GM18502 (cell line): ENCODE data around the gene KRTAP10-1.
"Not testable (repeated sequence)": the region's sequence is repeated elsewhere in the genome, so short reads cannot be mapped to it uniquely, and the experiment has no call there.

Experiments
- ATAC-seq: cut with Tn5 transposase; IDR thresholded peaks from one replicate; pipeline ENCODE4 v1.9.1; 2021; ENCODE audit warnings: mild to moderate bottlenecking; ENCODE audit not compliant: unreplicated experiment, poor library complexity

The KRTAP10-1 gene

GRCh38 chr21:44550285-44550684 is 10.3 kb upstream of the KRTAP10-1 start:
- not testable (repeated sequence) for ATAC-seq

GRCh38 chr21:44549525-44550211 is 9.7 kb upstream of the KRTAP10-1 start:
- ATAC-seq, result no peak

- ATAC-seq, result no peak
These were observed 8.9 kb upstream of the KRTAP10-1 start for GRCh38 chr21:44548922-44549321.

- ATAC-seq, result no peak
These were observed 8.4 kb upstream of the KRTAP10-1 start for GRCh38 chr21:44548381-44548780.

GRCh38 chr21:44547656-44548331 is 7.8 kb upstream of the KRTAP10-1 start:
- ATAC-seq, result no peak

GRCh38 chr21:44544566-44544965 is 4.6 kb upstream of the KRTAP10-1 start:
- no peak for ATAC-seq

- ATAC-seq, result no peak
These were observed 2.7 kb upstream of the KRTAP10-1 start for GRCh38 chr21:44542716-44543115.

- no peak for ATAC-seq
These were observed 820 bp upstream of the KRTAP10-1 start for GRCh38 chr21:44540741-44541288.

- ATAC-seq, result no peak
These were observed 949 bp downstream of the KRTAP10-1 start for GRCh38 chr21:44539046-44539445.

GRCh38 chr21:44537930-44538911 is 1.8 kb downstream of the KRTAP10-1 start:
- ATAC-seq, result no peak

GRCh38 chr21:44535963-44536362 is 4.0 kb downstream of the KRTAP10-1 start:
- no peak for ATAC-seq

GRCh38 chr21:44534688-44535087 is 5.3 kb downstream of the KRTAP10-1 start:
- no peak for ATAC-seq

- ATAC-seq, result no peak
These were observed 5.9 kb downstream of the KRTAP10-1 start for GRCh38 chr21:44533891-44534627.

- no peak for ATAC-seq
These were observed 6.7 kb downstream of the KRTAP10-1 start for GRCh38 chr21:44533121-44533890.

- no peak for ATAC-seq
These were observed 7.3 kb downstream of the KRTAP10-1 start for GRCh38 chr21:44532712-44533111.

GRCh38 chr21:44531606-44532564 is 8.1 kb downstream of the KRTAP10-1 start:
- no peak for ATAC-seq

GRCh38 chr21:44530903-44531605 is 8.9 kb downstream of the KRTAP10-1 start:
- ATAC-seq, result no peak
